ENCODE measurements around the gene TNS1.

Gene TNS1

DNA sequence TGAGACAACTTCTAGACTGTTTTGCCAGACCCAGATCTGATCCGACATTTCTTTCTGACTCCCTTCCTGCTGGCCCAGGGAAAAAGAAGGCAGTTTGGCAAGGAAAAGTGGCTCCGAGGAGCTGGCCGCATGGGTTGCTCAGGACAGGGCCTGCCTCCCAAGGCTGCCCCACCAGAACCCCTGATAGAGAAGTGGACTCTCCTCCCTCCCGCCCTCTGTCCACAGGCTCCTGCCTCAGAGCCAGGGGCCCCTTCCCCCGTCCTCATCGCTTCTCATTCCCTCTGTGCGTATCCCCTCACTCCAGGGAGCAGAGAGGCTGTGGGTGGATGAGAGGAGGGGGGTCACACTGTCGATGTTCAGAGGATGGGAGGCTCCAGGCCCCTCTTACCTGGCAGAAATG is 110.2 kb downstream of the TNS1 start:
- DNase-seq, result no peak

DNA sequence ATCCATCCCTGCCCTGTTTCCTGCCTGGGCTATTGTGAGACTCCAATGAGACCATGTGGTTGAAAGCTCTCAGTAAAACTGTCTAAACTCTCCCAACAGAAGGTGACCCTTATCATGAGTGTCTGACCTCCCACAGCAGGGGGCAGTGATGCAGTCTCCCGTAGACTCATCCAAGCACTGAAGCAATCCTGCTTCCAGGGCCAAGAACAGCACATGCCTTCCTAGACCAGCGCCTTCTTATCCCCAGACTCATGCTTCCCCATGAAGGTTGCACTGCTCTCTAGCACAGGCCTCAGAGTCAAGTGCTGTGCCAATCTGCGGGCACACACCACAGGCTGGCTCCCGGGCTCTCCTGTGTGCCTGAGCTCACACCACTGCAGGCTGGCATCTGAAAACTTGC is 112.3 kb downstream of the TNS1 start:
- DNase-seq, result peak; percentile 29

DNA sequence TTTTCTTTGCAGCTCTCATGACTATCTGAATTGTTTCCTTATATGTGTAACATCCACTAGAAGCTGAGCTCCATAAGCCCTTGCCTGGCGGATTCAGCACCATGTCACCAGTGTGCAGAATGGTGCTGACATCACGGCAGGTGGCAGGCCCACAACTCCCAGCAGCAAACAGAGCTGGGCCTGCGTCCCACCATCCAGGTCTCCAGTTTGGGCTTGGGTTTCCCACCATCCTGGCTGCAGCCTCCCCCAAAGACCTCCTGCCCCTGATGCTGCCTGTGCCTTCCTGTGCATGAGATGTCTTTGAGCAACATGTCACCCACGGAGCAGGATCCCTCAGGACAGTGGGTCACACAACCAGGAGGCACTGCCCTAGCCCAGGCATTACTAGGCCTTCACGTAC is 113.1 kb downstream of the TNS1 start:
- no peak for DNase-seq

DNA sequence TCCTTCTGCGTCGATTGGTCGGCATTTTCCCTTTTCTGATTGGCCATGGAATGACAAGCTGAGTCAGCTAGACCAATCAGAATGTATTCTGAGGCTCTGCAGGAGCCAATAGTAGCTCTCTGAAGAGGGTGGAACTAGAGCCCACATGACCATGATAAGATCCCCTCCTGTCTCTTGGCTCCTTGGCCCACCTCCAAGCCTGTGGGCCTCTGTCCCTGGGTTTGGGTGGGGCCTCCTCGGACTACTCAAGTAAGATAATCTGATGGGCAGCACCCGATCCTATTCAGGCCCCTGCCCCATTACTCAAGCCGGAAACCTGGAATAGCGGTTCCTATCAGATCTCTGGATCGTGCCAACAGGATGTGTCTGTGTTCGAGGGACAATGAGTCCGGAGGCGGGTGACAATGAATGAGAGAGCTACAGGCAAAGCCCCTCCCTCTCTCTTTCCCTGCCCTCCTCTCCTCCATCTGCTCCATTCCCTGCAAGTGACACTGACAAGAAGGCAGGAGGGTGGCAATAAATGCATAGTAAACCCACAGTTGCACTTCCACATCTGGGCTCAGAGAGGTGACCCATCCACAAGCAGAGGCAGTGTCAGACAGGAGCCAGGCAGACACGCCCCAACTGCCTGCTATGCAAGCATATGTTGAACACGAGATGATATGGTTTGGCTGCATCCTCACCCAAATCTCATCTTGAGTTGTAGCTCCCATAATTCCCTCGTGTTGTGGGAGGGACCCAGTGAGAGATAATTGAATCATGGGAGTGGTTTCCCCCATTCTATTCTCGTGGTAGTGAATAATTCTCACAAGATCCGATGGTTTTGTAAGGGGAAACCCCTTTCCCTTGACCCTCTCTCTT is 114.7 kb downstream of the TNS1 start:
- DNase-seq, result peak; percentile 84

DNA sequence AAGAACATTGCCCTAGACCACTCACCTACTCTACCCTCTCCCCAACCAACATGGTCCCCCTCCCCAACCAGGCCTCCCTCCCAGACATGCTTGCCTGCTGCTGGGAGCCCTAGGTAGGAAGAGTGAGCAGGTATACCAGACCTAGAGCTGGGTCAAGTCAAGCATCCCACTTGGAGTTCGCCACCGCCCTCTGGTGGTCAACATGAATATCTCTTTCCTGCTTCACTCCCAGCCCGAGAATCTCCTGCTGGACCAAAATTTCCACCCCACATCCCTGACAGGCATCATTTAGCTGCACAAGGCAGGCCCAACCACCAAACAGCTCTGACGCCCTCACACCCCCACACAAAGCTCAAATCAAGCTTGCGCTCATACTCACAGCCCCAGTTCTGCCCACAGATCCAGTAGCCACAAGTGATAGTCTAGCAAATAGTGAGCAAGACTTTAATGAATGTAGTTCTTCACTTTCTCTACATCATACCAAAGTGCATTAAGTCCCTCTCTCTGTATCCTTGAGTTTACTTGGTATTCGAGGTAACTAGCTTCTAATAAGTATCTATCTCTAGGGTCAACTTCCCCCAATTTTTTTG is 116.0 kb downstream of the TNS1 start:
- DNase-seq, result peak; percentile 88

DNA sequence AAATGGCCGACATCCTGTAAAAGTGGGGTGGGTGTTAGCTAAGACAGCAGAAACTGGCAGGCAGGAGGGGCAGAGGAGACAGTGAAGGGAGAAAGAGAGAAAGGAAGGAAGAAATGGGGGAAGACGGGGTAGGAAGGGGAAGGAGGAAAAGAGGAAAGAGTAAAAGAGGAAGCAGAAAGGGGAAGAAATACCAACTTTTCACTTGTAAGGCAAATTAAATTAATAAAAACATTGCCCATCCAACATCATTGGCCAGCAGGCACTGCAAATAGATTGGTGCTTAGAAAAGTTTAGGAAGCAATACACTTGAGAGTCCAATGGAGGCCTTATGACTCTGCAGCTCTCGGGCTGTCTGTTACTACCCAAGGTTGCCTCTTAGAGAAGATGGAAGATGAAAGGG is 116.7 kb downstream of the TNS1 start:
- DNase-seq, result no peak

DNA sequence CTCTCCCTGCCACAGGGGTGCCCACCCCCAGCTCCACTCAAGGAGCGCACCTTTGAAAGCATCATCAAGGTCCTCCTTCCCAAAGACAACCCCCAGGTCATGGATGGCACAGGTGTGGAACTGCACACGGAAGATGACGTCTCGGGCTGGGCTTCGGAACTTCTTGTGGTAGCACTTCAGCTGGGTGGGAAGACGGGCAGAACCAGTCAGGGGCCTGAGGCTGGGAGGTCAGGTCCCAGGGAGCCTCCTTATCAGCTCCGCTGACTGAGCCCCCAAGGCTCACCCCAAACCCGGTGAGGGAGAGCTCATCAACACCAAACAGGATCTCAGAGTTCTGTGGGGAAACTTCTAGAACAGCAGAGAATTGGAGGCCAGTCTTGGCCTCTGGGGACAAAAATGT is 117.8 kb downstream of the TNS1 start:
- no peak for DNase-seq

DNA sequence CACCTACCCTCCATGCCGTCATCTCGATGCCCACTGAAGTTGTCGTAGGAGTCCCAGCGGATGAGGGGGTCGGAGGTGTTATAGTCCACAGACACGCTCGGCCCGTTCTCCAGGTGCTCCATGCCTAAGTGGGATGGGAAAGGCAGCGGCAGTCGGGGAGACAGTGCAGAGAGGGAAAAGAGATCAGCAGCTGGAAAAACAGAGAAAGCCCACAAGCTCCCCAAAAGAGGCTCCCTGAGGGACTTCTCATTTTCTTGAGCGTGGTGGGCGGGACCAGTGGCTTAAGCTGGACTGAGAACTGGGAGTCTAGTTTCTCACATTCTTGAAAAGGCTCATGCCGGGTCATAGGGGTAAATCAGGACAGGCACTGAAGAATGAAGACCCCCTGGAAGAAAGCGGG is 121.9 kb downstream of the TNS1 start:
- DNase-seq, result no peak

DNA sequence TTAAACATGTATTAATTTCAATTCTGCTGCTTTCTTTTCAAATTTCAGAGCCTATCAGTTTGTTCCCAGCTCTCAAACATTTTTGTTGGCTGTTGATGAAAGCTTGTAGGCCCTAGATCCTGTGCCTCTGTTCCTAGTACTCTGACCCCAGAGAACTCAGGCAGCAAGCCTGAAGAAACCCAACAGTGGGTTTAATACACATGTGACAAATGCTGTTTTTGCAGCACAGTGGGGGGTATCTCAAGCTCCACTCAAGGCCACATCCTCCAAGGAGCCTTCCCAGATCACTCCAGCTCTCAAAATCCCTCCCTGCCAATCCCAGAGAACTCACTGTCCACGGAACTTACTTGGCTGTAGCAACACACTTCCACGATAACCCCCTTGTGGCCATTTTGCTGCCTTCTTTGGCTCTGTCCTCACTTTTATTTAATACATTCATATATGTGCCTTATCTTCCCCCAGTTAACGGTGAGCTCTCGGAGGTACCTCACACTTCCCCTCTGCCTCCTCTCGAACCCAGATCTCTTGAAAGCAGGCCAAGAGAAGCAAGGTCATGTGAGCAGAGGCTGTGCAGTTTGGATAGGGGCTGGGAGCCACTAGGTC is 122.4 kb downstream of the TNS1 start:
- no peak for DNase-seq

DNA sequence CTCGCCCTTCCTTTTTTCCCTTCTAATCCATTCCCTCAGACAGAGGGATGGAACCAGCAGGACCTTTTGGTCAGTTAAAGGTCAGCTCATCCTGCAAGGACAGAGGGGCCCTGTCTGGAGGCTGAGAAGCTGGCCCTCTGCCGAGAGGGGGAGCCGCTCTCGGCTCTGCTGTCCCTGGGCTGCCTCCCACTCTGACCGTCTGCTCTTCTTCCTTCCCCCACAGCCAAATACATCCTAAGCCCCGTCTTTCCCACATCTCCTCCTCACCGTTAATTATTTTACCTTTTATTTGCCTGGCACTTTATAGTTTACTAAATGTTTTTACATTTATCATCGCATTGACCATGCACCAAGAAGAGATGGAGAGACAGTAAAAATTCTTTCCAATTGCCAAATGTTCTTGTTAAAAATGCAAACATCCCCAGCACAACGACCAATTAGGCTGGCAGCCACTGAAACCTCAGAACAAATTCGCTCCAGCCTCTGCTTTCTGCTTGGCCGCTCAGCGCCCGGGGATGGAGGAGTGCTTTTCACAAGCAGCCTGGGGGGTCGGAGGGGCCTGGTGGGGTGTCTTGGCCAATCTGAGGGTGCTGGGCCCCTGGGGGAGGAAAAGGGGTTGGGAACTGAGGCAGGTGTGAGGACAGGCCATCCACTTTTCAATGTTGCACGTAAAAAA is 123.7 kb downstream of the TNS1 start:
- DNase-seq, result no peak

DNA sequence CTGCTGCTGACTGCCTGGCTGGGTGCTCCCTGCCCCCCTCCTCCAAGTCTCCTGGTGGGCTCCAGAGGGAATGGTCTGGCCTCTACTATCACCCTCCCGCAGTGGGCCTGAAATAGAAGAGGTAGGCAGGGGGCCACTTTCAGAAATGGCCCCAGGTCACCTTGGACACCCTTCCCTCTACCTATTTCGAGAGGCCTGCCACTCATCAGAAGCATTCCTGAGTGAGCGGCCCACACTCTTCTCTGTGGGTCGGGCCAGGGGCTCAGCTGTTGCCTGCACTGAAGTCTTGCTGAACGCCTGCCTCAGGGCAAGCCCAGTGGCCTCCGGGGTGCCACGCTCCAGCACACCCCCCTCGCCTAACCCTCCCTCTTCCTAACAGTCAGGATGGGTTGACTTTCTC is 124.9 kb downstream of the TNS1 start:
- DNase-seq, result no peak

DNA sequence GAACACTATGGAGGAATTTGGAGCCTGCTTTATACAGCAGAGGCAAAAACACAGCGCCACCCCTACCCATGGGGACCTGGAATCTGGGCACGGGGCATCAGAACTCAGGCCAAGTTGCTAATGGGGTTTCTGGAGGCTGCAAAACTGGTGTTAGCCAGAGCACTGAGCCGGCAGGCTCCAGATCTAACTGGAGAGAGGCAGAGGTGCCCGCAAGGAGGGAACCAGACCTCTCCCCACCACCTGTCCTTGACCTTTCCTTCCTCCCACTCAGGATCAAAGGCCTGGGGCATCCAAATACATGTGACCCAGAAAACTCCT is 126.6 kb downstream of the TNS1 start:
- no peak for DNase-seq

DNA sequence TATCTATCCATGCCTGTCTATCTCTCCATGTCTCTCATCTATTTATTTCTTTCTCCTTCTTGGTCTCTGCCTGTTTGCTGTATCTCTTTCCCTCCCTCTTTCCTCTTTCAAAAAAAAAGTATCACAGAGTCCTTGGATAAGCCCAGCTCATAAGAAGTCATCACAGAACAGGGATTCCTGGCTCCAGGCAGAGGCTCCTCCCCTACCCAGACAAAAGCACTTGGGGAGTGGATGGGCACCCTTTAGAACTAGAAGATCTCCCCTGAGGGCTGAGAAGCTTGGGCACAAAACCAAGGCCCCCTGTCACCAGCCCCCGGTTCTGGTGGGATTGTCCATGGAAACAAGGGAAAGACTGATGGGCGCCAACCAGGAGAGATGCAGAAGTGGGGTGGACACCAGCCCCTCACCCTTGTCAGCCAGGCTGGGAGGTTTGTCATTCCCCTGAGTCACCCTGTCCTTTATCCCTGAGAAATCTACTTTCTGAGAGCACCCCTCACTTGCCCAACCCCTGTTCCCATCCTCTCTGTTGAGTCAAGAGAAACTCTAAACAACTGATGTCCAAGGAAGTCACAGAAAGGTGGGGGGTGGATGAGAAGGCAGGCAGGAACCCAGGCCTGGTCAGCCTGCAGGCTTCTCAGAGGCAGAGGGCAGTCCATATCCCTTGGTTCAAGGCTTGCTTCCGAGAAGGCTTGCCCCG is 127.1 kb downstream of the TNS1 start:
- DNase-seq, result no peak

DNA sequence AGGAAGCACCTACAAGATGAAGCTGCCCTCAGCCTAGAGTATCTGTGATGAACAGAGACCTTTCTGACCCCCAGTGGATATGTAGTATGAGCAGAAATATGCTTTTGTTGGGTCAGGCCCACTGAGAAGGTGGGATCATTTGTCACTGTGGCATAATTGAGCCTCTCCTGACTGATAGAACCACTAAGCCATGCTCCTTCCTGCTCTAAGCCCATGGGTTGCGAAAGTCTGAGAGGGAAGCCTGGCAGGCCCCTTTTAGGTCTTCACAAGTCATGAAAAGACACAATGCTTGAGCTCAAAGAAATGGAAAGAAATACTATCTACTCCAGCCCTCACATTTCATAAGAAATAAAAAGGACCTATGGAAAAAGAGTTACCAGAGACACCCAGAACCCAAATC is 127.7 kb downstream of the TNS1 start:
- DNase-seq, result peak; percentile 12

DNA sequence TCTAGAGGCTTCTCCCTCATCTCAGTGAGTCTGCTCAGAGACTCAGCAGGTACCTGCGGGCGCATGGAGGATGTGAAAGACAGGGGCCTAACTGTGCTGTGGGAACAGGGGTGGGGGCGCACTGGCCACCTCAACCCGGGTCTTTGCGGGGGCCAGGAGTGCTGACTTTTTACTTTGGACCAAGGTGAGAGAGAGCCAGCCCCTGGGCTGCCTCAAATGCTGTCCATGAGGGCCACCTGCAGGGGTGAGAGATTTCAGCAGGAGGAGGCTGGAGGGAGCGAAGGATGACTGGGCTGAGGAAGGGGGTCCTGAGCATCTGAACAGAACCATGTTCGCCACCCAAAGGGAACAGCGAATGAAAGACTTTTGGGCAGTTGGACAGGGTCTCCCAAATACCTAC is 129.4 kb downstream of the TNS1 start:
- DNase-seq, result no peak

DNA sequence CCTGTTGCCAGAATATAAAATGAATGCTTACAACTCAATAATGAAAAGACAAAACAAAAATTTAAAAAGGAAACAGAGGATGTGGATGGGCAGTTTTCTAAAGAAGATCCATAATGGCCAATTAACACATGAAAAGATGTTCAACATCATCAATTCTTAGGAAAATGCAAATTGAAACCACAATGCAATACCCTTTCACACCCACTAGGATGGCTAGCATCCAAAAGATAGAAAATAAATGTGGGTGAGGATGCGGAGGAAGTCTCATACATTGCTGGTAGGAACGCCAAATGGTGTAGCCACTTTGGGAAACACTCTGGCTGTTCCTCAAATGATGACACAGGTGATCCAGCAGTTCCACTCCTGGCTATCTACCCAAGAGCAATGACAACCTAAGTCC is 130.5 kb downstream of the TNS1 start:
- no peak for DNase-seq

DNA sequence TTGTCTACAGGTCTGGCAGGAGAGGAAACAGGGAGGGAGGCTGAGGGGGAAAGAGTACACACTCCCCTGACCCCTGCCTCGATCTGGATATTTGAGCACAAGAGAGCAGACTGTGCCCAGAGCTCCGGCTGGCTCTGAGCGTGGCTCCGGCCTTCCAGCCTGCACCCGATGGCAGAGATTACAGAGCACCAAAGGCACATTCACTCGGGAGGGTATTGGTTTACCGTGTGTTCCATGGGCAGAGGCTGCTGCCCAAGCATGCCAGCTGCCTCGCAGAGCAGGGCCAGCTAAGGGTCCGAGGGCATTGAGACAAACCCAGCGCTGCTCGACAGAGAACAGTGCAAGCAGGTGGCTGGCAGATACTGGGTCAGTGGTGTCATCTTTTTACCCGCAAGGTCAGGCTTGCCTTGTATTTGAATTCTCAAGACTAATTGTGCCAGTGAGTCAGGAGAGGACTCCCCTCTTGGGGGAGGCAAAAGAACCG is 132.2 kb downstream of the TNS1 start:
- no peak for DNase-seq

DNA sequence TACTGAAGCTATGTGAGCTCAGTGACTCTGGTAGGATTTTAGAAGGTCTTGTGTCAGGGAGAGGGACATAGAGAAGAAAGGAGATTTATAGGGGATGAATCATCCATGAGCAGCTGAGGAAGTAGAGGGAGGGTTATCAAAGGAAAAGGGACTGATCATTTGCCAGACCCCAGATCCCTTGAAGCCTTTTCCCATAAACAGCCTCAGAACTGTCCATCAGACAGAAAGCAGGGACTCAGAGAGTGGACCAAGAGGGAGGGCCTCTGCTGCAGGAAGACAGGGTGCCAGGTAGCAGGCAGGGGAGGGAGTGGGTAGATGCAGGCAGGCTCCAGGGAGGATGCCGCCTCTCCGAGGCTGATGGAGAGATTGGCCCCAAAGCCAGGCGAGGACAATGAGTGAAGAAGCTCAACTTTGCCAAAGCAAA is 133.9 kb downstream of the TNS1 start:
- DNase-seq, result no peak

DNA sequence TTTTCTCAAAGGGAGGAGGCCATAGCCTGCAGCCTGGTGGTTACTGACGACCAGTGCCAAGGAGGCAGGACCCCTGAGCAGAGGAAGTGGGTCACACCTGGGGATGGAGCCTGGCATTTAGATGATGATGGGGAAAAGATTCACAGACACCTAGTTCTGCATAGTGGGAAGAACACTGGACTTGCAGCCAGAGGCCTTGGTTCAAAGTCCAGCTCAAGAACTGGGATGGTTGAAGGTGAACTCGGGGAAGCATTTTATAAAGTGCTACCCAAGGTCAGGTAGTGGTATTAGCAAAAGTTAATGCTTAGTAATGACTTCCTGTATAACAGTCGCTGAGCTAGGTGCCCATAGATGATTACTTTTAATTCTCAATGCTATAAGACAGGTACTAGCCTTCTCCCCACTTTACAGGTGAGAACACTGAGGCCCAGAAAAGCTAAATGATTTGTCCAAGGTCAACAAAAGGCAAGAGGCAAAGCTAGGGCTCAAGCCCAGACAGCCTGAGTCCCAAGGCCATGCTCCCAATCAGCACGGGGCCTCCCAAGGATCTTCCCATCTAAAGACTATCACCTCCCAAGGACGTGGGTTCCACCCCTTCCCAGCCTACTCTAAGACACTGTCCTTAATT is 134.4 kb downstream of the TNS1 start:
- no peak for DNase-seq

DNA sequence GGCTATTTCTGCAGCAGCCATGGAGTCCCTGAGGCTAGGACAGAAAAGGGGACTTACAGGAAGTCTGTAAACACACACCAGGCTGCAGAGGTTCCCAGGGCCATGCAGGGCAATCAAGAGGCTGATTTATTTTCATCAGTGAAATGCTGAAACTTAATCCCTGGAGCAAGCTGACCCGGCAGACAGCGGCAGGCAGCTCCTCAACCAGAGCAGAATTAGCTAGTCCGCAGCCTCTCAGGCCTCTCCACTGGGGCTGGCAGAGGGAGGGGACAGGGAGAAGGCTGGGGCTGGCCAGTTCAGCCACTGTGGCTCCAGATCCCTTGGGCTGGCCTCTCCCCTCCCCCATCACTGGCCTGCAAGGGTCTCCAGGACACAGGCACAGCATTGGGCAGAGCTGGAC is 136.3 kb downstream of the TNS1 start:
- DNase-seq, result no peak

DNA sequence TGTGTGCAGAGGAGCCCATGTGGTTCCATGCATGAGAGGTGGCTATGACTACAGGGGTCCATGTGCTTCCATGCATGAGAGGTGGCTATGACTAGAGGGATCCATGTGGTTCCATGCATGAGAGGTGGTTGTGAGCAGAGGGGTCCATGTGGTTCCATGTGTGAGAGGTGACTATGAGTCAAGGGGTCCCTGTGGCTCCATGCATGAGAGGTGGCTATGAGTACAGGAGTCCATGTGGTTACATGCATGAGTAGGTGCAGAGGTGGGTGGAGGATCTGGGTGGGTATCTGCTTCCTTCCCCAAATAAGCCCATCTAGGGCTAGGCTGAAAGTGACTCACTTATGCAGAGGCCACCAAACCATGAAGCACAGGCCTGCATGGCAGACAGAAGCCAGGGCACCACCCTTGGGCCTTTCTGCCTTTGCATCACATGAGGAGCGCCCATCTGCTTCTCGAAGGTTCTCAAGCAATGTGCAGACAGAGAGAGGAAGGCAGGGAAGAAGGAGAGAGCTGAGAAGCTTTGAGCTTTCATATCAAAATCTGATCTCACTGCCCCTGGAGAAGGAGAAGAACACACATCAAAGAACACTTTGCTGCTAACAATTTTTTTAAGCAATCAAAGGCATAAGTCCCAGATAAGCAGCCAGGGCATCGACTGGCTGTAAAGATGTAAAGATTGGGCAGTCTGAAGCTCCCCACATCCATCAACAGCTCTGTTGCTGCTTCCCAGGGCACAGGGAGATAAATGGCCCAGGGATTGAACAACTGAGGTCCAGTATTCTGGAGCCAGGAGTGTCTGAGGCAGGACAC is 137.6 kb downstream of the TNS1 start:
- DNase-seq, result no peak

DNA sequence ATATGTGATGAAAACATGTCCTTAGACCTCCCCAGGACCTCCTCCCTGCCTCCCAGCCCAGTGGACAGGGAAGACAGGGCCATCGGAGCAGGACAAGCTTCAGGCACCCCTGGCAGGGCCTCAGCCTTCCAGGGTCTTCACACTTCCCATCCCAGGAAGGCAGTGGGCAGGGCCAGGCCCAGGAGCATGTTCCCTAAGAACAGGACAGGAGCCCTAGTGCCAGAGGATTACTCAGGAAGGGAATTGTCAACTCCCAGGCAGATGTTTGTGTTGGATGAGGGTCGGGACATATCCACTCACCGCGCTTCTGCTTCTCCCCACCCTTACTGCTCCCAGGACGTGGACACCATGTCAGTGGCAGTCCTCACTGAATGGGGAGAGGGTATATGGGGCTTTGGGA is 138.9 kb downstream of the TNS1 start:
- DNase-seq, result no peak

All from hematopoietic multipotent progenitor cell treated with erythropoietin and hydrocortisone succinate and interleukin-3 and kit ligand, for 6 days (in vitro differentiated cells).